Fibroblast of lung (primary cell): ENCODE data around the gene ANKRD52. TPM values are rescaled to one million over a fixed set of nuclear protein-coding genes. Genes with fewer than 3 reads are reported as not detected.

Experiments
- DNase-seq, 2 donors: peaks; one replicate each; pipeline versions ENCODE4 v3.0.0 to v3.0.0-alpha.2; 2010; ENCODE audit warnings: low read depth in 2 of 2
- H2AFZ ChIP-seq: 2 replicates; pipeline ENCODE4 v1.5.1; 2012; ENCODE audit warnings: low read length, control low read depth, inconsistent platforms
- H3K27ac ChIP-seq: 2 replicates; pipeline ENCODE4 v1.5.1; 2011; ENCODE audit warnings: low read length, control low read depth; ENCODE audit not compliant: insufficient read depth
- H3K27me3 ChIP-seq: 2 replicates; pipeline ENCODE4 v1.5.1; 2011; ENCODE audit warnings: mild to moderate bottlenecking, low read length; ENCODE audit not compliant: control insufficient read depth, insufficient read depth
- H3K36me3 ChIP-seq: 2 replicates; pipeline ENCODE4 v1.5.1; 2011; ENCODE audit warnings: low read length; ENCODE audit not compliant: control insufficient read depth, insufficient read depth
- H3K4me1 ChIP-seq: 2 replicates; pipeline ENCODE4 v1.5.1; 2011; ENCODE audit warnings: low read length; ENCODE audit not compliant: control insufficient read depth, insufficient read depth; ENCODE audit errors: extremely low read depth
- H3K4me2 ChIP-seq: 2 replicates; pipeline ENCODE4 v1.5.1; 2011; ENCODE audit warnings: low read length, control low read depth; ENCODE audit not compliant: insufficient read depth; ENCODE audit errors: extremely low read depth
- H3K4me3 ChIP-seq, 4 experiments: fragments of 200-600 bp in 1 of 4; sonication (generic) in 1 of 4; replicated peaks in 1 of 4; 2 replicates each; pipeline ENCODE4 v1.5.1; 2011 to 2016; ENCODE audit warnings: low read length in 4 of 4, low read depth in 3 of 4, mild to moderate bottlenecking in 3 of 4, control low read depth in 2 of 4, inconsistent platforms in 1 of 4, mixed read lengths in 1 of 4; ENCODE audit not compliant: insufficient read depth in 1 of 4; ENCODE audit errors: control extremely low read depth in 1 of 4
- H3K79me2 ChIP-seq: 2 replicates; pipeline ENCODE4 v1.5.1; 2012; ENCODE audit warnings: mild to moderate bottlenecking, low read length, inconsistent platforms; ENCODE audit not compliant: control insufficient read depth, insufficient read depth
- H3K9ac ChIP-seq: 2 replicates; pipeline ENCODE4 v1.5.1; 2011; ENCODE audit warnings: mild to moderate bottlenecking, low read length, control low read depth; ENCODE audit not compliant: insufficient read depth
- H3K9me3 ChIP-seq: 2 replicates; pipeline ENCODE4 v1.5.1; 2012; ENCODE audit warnings: low read depth, low read length; ENCODE audit not compliant: control insufficient read depth, insufficient read depth
- H4K20me1 ChIP-seq: 2 replicates; pipeline ENCODE4 v1.5.1; 2011; ENCODE audit warnings: low read length; ENCODE audit not compliant: control insufficient read depth, insufficient read depth; ENCODE audit errors: extremely low read depth
- CTCF ChIP-seq, 2 donors: IDR thresholded peaks in 1 of 2; conservative IDR thresholded peaks in 1 of 2; 1 replicate in 1 of 2; 2 replicates in 1 of 2; pipeline ENCODE4 v1.5.1; 2011 to 2012; ENCODE audit warnings: low read length in 2 of 2, control low read depth in 1 of 2, inconsistent platforms in 1 of 2, low read depth in 1 of 2, mild to moderate bottlenecking in 1 of 2
- EZH2 ChIP-seq: IDR thresholded peaks from 2 replicates; pipeline ENCODE4 v1.5.1; 2012; ENCODE audit warnings: low read length, control low read depth, mild to moderate bottlenecking; ENCODE audit errors: missing control alignments
- polyA plus RNA-seq, 2 donors: library from polyadenylated mRNA; depleted of rRNA in 1 of 2; stranded (reverse) in 1 of 2; unstranded in 1 of 2; fragments of >200 nt; gene quantifications; 2 replicates each; pipeline ENCODE4 v1.2.1, GENCODE V29; 2011 to 2012; ENCODE audit warnings: missing spikeins in 1 of 2
- total RNA-seq: library from RNA; depleted of rRNA; stranded (reverse); fragments of >200 nt; gene quantifications from 2 replicates; pipeline ENCODE4 v1.2.1, GENCODE V29; 2014

The ANKRD52 gene
- total and polyA plus RNA-seq, 2 donors (not counting 1 experiment from before 2014, with no cell fraction given), result 12.2 to 14.9 TPM

GRCh38 chr12:56282030-56282429 is 23.8 kb upstream of the ANKRD52 start:
- Histone ChIP-seq H3K4me2 (no peak overlapping the region), H3K9me3 (no peaks in the 10 kb centered on the region), H3K36me3 (peaks cover 13% of the 10 kb centered on the region), H3K9ac (no peak overlapping the region), H2AFZ (no peak overlapping the region), H3K4me3 (no peak overlapping the region), H3K27me3 (no peaks in the 10 kb centered on the region), H3K27ac (no peak overlapping the region), H3K4me1 (no peaks in the 10 kb centered on the region), H4K20me1 (no peaks in the 10 kb centered on the region), H3K79me2 (no peaks in the 10 kb centered on the region)
- TF ChIP-seq EZH2, result no peak
- TF ChIP-seq CTCF (conservative IDR thresholded peaks at IDR 0.05 in 1 of 2, IDR thresholded peaks at IDR 0.05 in 1 of 2; ENCODE audit: low read depth in 1 of 2, low read length in 2 of 2), result no peak
- DNase-seq, result no peak

GRCh38 chr12:56280849-56281248 is 22.7 kb upstream of the ANKRD52 start:
- H3K79me2 ChIP-seq, result no peaks in the 10 kb centered on the region
- H3K4me2 ChIP-seq, result no peak overlapping the region
- H4K20me1 ChIP-seq, result no peaks in the 10 kb centered on the region
- H3K36me3 ChIP-seq, result peaks cover 14% of the 10 kb centered on the region
- no peaks in the 10 kb centered on the region for H3K9me3 ChIP-seq
- H3K9ac ChIP-seq, result no peak overlapping the region
- H3K4me1 ChIP-seq, result no peaks in the 10 kb centered on the region
- no peak overlapping the region for H3K27ac ChIP-seq
- no peak for DNase-seq
- H3K4me3 ChIP-seq, result no peak overlapping the region
- no peak overlapping the region for H2AFZ ChIP-seq
- TF ChIP-seq CTCF (conservative IDR thresholded peaks at IDR 0.05 in 1 of 2, IDR thresholded peaks at IDR 0.05 in 1 of 2; ENCODE audit: low read depth in 1 of 2, low read length in 2 of 2), result no peak
- no peaks in the 10 kb centered on the region for H3K27me3 ChIP-seq

- H4K20me1 ChIP-seq, result no peaks in the 10 kb centered on the region
- no peaks in the 10 kb centered on the region for H3K4me1 ChIP-seq
- H3K4me2 ChIP-seq, result no peak overlapping the region
- DNase-seq, result no peak
- peaks cover 19% of the 10 kb centered on the region for H3K36me3 ChIP-seq
- no peak overlapping the region for H3K4me3 ChIP-seq
- no peak overlapping the region for H2AFZ ChIP-seq
- no peak overlapping the region for H3K9ac ChIP-seq
- no peak for TF ChIP-seq EZH2
- no peak for TF ChIP-seq CTCF (conservative IDR thresholded peaks at IDR 0.05 in 1 of 2, IDR thresholded peaks at IDR 0.05 in 1 of 2; ENCODE audit: low read depth in 1 of 2, low read length in 2 of 2)
- no peaks in the 10 kb centered on the region for H3K79me2 ChIP-seq
- H3K27ac ChIP-seq, result no peak overlapping the region
- H3K27me3 ChIP-seq, result no peaks in the 10 kb centered on the region
- no peaks in the 10 kb centered on the region for H3K9me3 ChIP-seq
Measured at GRCh38 chr12:56278905-56279304, 20.7 kb upstream of the ANKRD52 start.
